CD14-positive monocyte (primary cell): ENCODE measurements around the gene ARFGAP1. TPM values are rescaled to one million over a fixed set of nuclear protein-coding genes. Genes with fewer than 3 reads are reported as not detected.

Experiments
- DNase-seq, 3 donors: peaks; one replicate each; pipeline ENCODE4 v3.0.0-alpha.2; 2011 to 2022
- H2AFZ ChIP-seq: 2 replicates; pipeline ENCODE4 v1.6.0; 2012; ENCODE audit warnings: mild to moderate bottlenecking, low read depth, low read length, inconsistent platforms; ENCODE audit not compliant: insufficient read depth, poor library complexity, severe bottlenecking
- H3K27ac ChIP-seq, 2 donors: 1 replicate in 1 of 2; 2 replicates in 1 of 2; pipeline ENCODE4 v1.5.1; 2012 to 2013; ENCODE audit warnings: low read length in 2 of 2, control low read depth in 1 of 2, inconsistent platforms in 1 of 2, low read depth in 1 of 2, mild to moderate bottlenecking in 1 of 2
- H3K27me3 ChIP-seq, 2 donors: one replicate each; pipeline versions ENCODE4 v1.6.0 to v1.6.1; 2011 to 2013; ENCODE audit warnings: low read length in 2 of 2; ENCODE audit not compliant: control insufficient read depth in 2 of 2, insufficient read depth in 2 of 2
- H3K36me3 ChIP-seq, 2 donors: replicated peaks in 1 of 2; 1 replicate in 1 of 2; 2 replicates in 1 of 2; pipeline versions ENCODE4 v1.5.1 to v1.6.1; 2012 to 2013; ENCODE audit warnings: low read length in 2 of 2, control low read depth in 1 of 2, inconsistent platforms in 1 of 2, mild to moderate bottlenecking in 1 of 2; ENCODE audit not compliant: insufficient read depth in 2 of 2, control insufficient read depth in 1 of 2
- H3K4me1 ChIP-seq, 2 donors: 1 replicate in 1 of 2; 2 replicates in 1 of 2; pipeline versions ENCODE4 v1.5.1 to v1.6.1; 2012 to 2013; ENCODE audit warnings: low read length in 2 of 2, control low read depth in 1 of 2, inconsistent platforms in 1 of 2, mild to moderate bottlenecking in 1 of 2, moderate library complexity in 1 of 2; ENCODE audit not compliant: insufficient read depth in 2 of 2, control insufficient read depth in 1 of 2
- H3K4me2 ChIP-seq: replicated peaks from 2 replicates; pipeline ENCODE3; 2012; ENCODE audit warnings: low read length, moderate library complexity, mild to moderate bottlenecking; ENCODE audit not compliant: poor library complexity, severe bottlenecking; ENCODE audit errors: extremely low read depth
- H3K4me3 ChIP-seq, 3 experiments: fragments of 200-600 bp in 1 of 3; sonication (generic) in 1 of 3; replicated peaks in 1 of 3; 1 replicate in 2 of 3; 2 replicates in 1 of 3; pipeline ENCODE4 v1.5.1; 2011 to 2013; ENCODE audit warnings: low read length in 3 of 3, mild to moderate bottlenecking in 3 of 3, control low read depth in 2 of 3, low read depth in 2 of 3, inconsistent platforms in 1 of 3, moderate library complexity in 1 of 3
- H3K79me2 ChIP-seq: 2 replicates; pipeline ENCODE4 v1.6.0; 2012; ENCODE audit warnings: mild to moderate bottlenecking, control low read depth, inconsistent platforms, low read length, moderate library complexity; ENCODE audit not compliant: insufficient read depth
- H3K9ac ChIP-seq: 2 replicates; pipeline ENCODE4 v1.6.0; 2017; ENCODE audit warnings: low read length, mild to moderate bottlenecking; ENCODE audit not compliant: insufficient read depth, poor library complexity, severe bottlenecking
- H3K9me3 ChIP-seq, 2 donors: replicated peaks in 1 of 2; 1 replicate in 1 of 2; 2 replicates in 1 of 2; pipeline versions ENCODE4 v1.5.1 to v1.6.1; 2012 to 2013; ENCODE audit warnings: low read length in 2 of 2, control low read depth in 1 of 2; ENCODE audit not compliant: control insufficient read depth in 1 of 2, insufficient read depth in 1 of 2
- H4K20me1 ChIP-seq: 2 replicates; pipeline ENCODE4 v1.6.0; 2012; ENCODE audit warnings: mild to moderate bottlenecking, low read length, control low read depth, moderate library complexity; ENCODE audit not compliant: insufficient read depth
- H3K27ac Mint-ChIP-seq, 7 donors: one replicate each; pipeline ENCODE4 v1.8.0; 2020; ENCODE audit warnings: mild to moderate bottlenecking in 7 of 7, mixed read lengths in 7 of 7, moderate library complexity in 6 of 7, inconsistent platforms in 2 of 7
- H3K27me3 Mint-ChIP-seq, 3 donors: one replicate each; pipeline ENCODE4 v1.8.0; 2021 to 2022; ENCODE audit warnings: low read depth in 3 of 3, mild to moderate bottlenecking in 3 of 3, mixed read lengths in 3 of 3, moderate library complexity in 3 of 3, inconsistent platforms in 1 of 3
- H3K36me3 Mint-ChIP-seq, 2 donors: one replicate each; pipeline ENCODE4 v1.8.0; 2020; ENCODE audit warnings: mixed read lengths in 2 of 2, inconsistent platforms in 1 of 2, mild to moderate bottlenecking in 1 of 2
- H3K4me1 Mint-ChIP-seq: one replicate; pipeline ENCODE4 v1.8.0; 2020; ENCODE audit warnings: mild to moderate bottlenecking, mixed read lengths
- H3K4me3 Mint-ChIP-seq, 2 donors: one replicate each; pipeline ENCODE4 v1.8.0; 2020; ENCODE audit warnings: mild to moderate bottlenecking in 2 of 2, mixed read lengths in 2 of 2, moderate library complexity in 1 of 2
- H3K9me3 Mint-ChIP-seq, 7 donors: one replicate each; pipeline ENCODE4 v1.8.0; 2020 to 2022; ENCODE audit warnings: mixed read lengths in 7 of 7, mild to moderate bottlenecking in 6 of 7, moderate library complexity in 6 of 7, inconsistent platforms in 2 of 7
- WGBS: methylation state at CpG from one replicate; pipeline ENCODE4 v1.1.5; 2013; ENCODE audit warnings: missing lambda C conversion rate; ENCODE audit not compliant: insufficient coverage; 5-methylcytosine and 5-hydroxymethylcytosine counted together
- intact Hi-C, 2 donors: fragments of 100-400 bp; cut with micrococcal nuclease; formaldehyde crosslinking; loops; one replicate each; pipeline versions ENCODE4 v1.15.0 to v1.15.1; 2023
- polyA plus RNA-seq, 3 donors: library from polyadenylated mRNA; depleted of rRNA in 1 of 3; unstranded in 2 of 3; stranded (reverse) in 1 of 3; fragments of 300-500 nt in 2 of 3; fragments of >200 nt in 1 of 3; fragmentation: Illumina TruSeq in 2 of 3; gene quantifications; 1 replicate in 2 of 3; 2 replicates in 1 of 3; pipeline ENCODE4 v1.2.3, GENCODE V29; 2012 to 2021
- TF ChIP-seq, protein P1 (sequence below): fragments of 200-600 bp; IDR thresholded peaks from one replicate; pipeline ENCODE4 v1.8.0; 2022; ENCODE audit warnings: antibody characterized with exemption, mild to moderate bottlenecking

ARFGAP1 gene
- polyA plus RNA-seq, 3 donors = 11.2 to 99.8 (median 14.1) TPM

DNA sequence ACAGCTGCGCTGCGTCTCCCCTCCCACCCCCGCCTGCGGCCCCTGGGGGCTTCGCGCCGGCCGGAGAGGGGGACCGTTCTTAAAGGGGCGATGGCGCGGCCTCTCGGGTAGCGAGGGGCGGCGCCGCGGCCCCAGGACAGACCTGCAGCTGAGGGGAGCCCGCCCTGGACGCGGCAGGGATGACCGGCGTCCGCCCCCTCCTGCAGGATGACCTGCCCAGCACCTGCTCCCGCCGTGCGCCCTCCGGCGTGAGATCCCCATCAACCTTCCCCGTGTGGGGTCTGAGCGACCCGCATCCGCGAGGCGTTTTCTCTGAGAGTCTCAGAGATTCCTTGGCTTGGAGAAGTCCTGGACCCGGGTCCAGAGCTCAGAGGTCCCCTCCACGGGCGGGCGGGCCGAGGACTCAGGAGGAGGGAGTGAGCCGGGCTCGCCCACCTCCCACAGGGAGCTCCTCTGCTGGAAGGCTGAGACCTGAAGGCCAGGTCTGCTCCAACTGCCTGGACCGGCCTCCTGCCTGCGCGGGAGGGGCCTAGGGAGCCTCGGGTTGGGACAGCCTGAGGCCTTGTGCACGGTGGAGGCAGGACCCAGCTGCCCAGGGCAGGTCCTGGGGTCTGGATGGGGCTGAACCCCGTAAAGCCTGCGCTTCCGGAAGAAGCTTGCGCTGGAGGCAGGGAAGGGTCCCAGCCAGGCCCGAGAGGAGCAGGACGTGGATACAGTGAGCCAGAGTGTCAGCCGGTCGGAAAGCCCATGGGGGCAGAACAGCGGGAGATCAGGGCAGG is 17.8 kb upstream of the ARFGAP1 start:
- WGBS = 7% methylated on average over 48 of the region's 56 CpGs
- H3K4me3 Mint-ChIP-seq = peak overlapping the region in 1 of 2 donors; percentile 80
- peaks cover 0 to 11% of the 10 kb centered on the region in 2 donors for H3K9me3 ChIP-seq
- no peaks in the 10 kb centered on the region for H3K36me3 ChIP-seq
- no peaks in the 10 kb centered on the region for H3K36me3 Mint-ChIP-seq
- no peaks in the 10 kb centered on the region for H4K20me1 ChIP-seq
- H3K4me1 Mint-ChIP-seq = no peaks in the 10 kb centered on the region
- intact Hi-C loops = no loop called here
- H3K4me1 ChIP-seq = no peaks in the 10 kb centered on the region
- DNase-seq = no peak
- H3K79me2 ChIP-seq = no peaks in the 10 kb centered on the region
- no peak overlapping the region for H3K9ac ChIP-seq
- H3K27me3 Mint-ChIP-seq = peaks cover 49 to 67% (median 54%) of the 10 kb centered on the region in 3 donors
- H3K27ac ChIP-seq = no peak overlapping the region
- TF ChIP-seq, protein P1, sequence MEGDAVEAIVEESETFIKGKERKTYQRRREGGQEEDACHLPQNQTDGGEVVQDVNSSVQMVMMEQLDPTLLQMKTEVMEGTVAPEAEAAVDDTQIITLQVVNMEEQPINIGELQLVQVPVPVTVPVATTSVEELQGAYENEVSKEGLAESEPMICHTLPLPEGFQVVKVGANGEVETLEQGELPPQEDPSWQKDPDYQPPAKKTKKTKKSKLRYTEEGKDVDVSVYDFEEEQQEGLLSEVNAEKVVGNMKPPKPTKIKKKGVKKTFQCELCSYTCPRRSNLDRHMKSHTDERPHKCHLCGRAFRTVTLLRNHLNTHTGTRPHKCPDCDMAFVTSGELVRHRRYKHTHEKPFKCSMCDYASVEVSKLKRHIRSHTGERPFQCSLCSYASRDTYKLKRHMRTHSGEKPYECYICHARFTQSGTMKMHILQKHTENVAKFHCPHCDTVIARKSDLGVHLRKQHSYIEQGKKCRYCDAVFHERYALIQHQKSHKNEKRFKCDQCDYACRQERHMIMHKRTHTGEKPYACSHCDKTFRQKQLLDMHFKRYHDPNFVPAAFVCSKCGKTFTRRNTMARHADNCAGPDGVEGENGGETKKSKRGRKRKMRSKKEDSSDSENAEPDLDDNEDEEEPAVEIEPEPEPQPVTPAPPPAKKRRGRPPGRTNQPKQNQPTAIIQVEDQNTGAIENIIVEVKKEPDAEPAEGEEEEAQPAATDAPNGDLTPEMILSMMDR = no peak
- H3K27ac Mint-ChIP-seq = no peak overlapping the region
- H2AFZ ChIP-seq = no peak overlapping the region
- peaks cover 0 to 16% (median 0%) of the 10 kb centered on the region in 7 donors for H3K9me3 Mint-ChIP-seq
- H3K4me2 ChIP-seq = no peak overlapping the region
- H3K4me3 ChIP-seq = no peak overlapping the region
- peaks cover 17 to 46% of the 10 kb centered on the region in 2 donors for H3K27me3 ChIP-seq

DNA sequence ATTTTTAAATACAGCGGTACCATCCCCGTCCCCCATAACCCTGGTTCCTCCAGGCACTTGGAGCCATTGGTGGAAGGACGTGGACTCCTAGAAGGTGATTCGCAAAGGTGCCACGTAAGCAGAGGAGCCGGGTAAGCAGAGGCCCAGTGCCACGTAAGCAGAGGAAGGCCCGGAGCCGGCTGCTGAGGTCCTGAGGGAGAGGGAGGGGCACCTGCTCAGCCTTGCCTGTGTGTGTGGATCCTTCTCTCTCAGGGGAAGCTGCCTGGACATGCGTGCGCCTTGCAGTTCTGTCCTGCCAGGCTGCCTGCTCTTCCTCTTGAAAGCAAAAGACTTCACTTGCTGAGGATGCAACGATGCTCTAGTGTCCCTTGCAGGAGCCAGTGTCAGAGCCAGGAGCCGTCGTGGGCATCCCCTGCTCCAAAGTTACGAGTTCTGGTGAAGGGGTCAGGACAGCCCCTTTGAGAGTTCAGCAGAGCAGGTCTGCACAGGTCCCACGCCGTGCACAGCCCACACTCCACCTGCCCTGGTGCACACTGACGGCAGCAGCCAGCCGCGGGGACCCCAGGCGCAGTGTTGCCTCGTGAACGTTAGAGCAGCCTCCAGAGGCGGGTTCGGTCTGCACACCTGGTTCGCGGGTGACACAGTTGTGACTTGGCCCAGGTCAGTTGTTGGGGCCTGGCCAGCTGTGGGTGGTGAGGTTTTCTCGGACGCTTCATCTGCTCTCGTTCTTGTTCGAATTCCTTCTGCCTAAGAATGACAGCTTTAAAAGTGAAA is 16.5 kb upstream of the ARFGAP1 start:
- no peaks in the 10 kb centered on the region for H3K4me1 ChIP-seq
- H3K27me3 Mint-ChIP-seq = peaks cover 49 to 65% (median 51%) of the 10 kb centered on the region in 3 donors
- TF ChIP-seq, protein P1 = no peak
- peaks cover 0 to 11% of the 10 kb centered on the region in 2 donors for H3K9me3 ChIP-seq
- peak overlapping the region in 1 of 7 donors; percentile 35 for H3K27ac Mint-ChIP-seq
- no peak overlapping the region for H3K4me3 ChIP-seq
- no peaks in the 10 kb centered on the region for H3K36me3 ChIP-seq
- no peak overlapping the region for H3K4me2 ChIP-seq
- WGBS = 54% methylated on average over 29 of the region's 31 CpGs
- no peak overlapping the region for H3K27ac ChIP-seq
- no peaks in the 10 kb centered on the region for H3K36me3 Mint-ChIP-seq
- no peaks in the 10 kb centered on the region for H4K20me1 ChIP-seq
- H3K4me3 Mint-ChIP-seq = peak overlapping the region in 1 of 2 donors; percentile 40
- intact Hi-C loops = no loop called here
- no peak for DNase-seq
- H3K79me2 ChIP-seq = no peaks in the 10 kb centered on the region
- peaks cover 0 to 13% (median 0%) of the 10 kb centered on the region in 7 donors for H3K9me3 Mint-ChIP-seq
- no peaks in the 10 kb centered on the region for H3K4me1 Mint-ChIP-seq
- H2AFZ ChIP-seq = no peak overlapping the region
- peaks cover 17 to 46% of the 10 kb centered on the region in 2 donors for H3K27me3 ChIP-seq
- no peak overlapping the region for H3K9ac ChIP-seq
